ENCODE data around the gene CFAP251. TPM values are rescaled to one million over a fixed set of nuclear protein-coding genes. Genes with fewer than 3 reads are reported as not detected.

CFAP251 gene
- total and polyA plus RNA-seq, 2 of the 8 experiments (the other 6 are each of a cell fraction or from before 2014, with no cell fraction given), result 1.8 to 2.9 TPM

DNA sequence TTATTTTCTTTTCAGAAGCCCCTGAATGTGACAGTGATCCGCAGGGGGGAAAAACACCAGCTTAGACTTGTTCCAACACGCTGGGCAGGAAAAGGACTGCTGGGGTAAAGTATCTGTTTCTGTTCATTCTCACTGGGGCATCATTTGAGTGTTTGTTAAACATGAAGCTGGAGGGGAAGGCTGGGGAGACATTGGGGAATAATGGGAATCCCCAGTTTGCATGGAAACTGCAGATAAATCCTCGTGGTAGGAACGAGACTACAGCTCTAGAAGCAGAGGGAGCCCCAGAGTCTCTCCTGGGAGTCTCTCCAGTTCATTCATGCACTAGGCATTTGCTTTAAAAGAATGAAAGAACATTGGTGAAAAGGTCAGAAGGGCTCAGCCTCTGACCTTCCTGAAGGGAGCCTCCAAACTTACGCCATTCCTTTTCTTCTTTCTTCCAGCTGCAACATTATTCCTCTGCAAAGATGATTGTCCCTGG lies 2.5 kb upstream of the CFAP251 start:
- H4K8ac ChIP-seq (ENCODE audit: extremely low read depth, insufficient read depth, low read length), result no peak overlapping the region
- TF ChIP-seq GABPA (IDR thresholded peaks at IDR 0.05; ENCODE audit: borderline replicate concordance, insufficient read depth, low read length) (no peak), POU5F1 (IDR thresholded peaks at IDR 0.05; ENCODE audit: low read depth, low read length) (no peak), BACH1 (IDR thresholded peaks at IDR 0.05; ENCODE audit: low read length) (no peak), JUN (IDR thresholded peaks at IDR 0.05; ENCODE audit: low read depth, low read length) (no peak)
- TF ChIP-seq, protein P1, sequence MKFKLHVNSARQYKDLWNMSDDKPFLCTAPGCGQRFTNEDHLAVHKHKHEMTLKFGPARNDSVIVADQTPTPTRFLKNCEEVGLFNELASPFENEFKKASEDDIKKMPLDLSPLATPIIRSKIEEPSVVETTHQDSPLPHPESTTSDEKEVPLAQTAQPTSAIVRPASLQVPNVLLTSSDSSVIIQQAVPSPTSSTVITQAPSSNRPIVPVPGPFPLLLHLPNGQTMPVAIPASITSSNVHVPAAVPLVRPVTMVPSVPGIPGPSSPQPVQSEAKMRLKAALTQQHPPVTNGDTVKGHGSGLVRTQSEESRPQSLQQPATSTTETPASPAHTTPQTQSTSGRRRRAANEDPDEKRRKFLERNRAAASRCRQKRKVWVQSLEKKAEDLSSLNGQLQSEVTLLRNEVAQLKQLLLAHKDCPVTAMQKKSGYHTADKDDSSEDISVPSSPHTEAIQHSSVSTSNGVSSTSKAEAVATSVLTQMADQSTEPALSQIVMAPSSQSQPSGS (IDR thresholded peaks at IDR 0.05; ENCODE audit: low read length), result no peak

More for the DNA sequence above, 2.5 kb upstream of the CFAP251 start:
- Histone ChIP-seq H3K79me2 (ENCODE audit: control insufficient read depth in 1 of 2, insufficient read depth in 2 of 2, low read length in 2 of 2) (no peaks in the 10 kb centered on the region), H3K23me2 (ENCODE audit: low read depth, low read length) (peaks cover 4% of the 10 kb centered on the region; the same call in 1 of the 2 replicates), H2BK5ac (ENCODE audit: low read depth, low read length) (no peak overlapping the region), H2AFZ (ENCODE audit: low read length) (no peak overlapping the region), H3K18ac (ENCODE audit: extremely low read depth, low read length) (no peak overlapping the region), H2BK20ac (ENCODE audit: low read length) (no peak overlapping the region), H3K4me3 (ENCODE audit: extremely low read depth in 1 of 4, insufficient read depth in 2 of 4, low read depth in 3 of 4, low read length in 4 of 4) (no peak overlapping the region), H4K5ac (ENCODE audit: insufficient read length, low read depth, low read length) (no peak overlapping the region), H2BK15ac (ENCODE audit: low read length) (no peak overlapping the region), H2BK12ac (ENCODE audit: low read depth, low read length) (no peak overlapping the region), H3K14ac (ENCODE audit: insufficient read length) (no peak overlapping the region), H3K4me2 (ENCODE audit: insufficient read depth in 1 of 2, low read depth in 2 of 2, low read length in 2 of 2) (no peak overlapping the region), H3K27ac (ENCODE audit: low read depth, low read length) (no peak overlapping the region), H3K4me1 (replicated peaks in 1 of 4; ENCODE audit: control insufficient read depth in 3 of 4, insufficient read depth in 4 of 4, low read length in 3 of 4) (peaks cover 0 to 7% (median 2%) of the 10 kb centered on the region in 4 experiments; a peak in 4 of 7 replicates), H3K36me3 (ENCODE audit: control insufficient read depth in 2 of 4, insufficient read depth in 4 of 4, low read length in 3 of 4) (peaks cover 0 to 13% (median 0%) of the 10 kb centered on the region in 4 experiments; a peak in 2 of 8 replicates), H3K79me1 (ENCODE audit: low read depth, low read length) (no peaks in the 10 kb centered on the region), H3K23ac (ENCODE audit: insufficient read length) (no peak overlapping the region), H3K27me3 (replicated peaks in 1 of 4; ENCODE audit: control insufficient read depth in 3 of 4, extremely low read depth in 1 of 4, insufficient read depth in 3 of 4, low read length in 3 of 4) (no peaks in the 10 kb centered on the region), H3K56ac (replicated peaks; ENCODE audit: insufficient read length, low read depth, low read length) (no peak overlapping the region), H2AK5ac (ENCODE audit: low read depth, low read length) (no peak overlapping the region), H4K91ac (replicated peaks; ENCODE audit: insufficient read length, low read length) (no peak overlapping the region), H4K20me1 (replicated peaks in 1 of 2; ENCODE audit: control insufficient read depth in 1 of 2, insufficient read depth in 2 of 2, low read length in 2 of 2) (no peaks in the 10 kb centered on the region), H3K4ac (replicated peaks; ENCODE audit: insufficient read length, low read depth, low read length) (no peak overlapping the region), H3K9me3 (ENCODE audit: insufficient read depth in 2 of 2, low read depth in 1 of 2, low read length in 1 of 2) (no peaks in the 10 kb centered on the region), H3K9ac (replicated peaks in 1 of 4; ENCODE audit: extremely low read depth in 1 of 4, low read depth in 3 of 4, low read length in 3 of 4) (no peak overlapping the region; a peak in 1 of 7 replicates), H2BK120ac (replicated peaks; ENCODE audit: low read depth, low read length) (no peak overlapping the region)
- FAIRE-seq, result no peak
- POLR2A ChIA-PET (ENCODE audit: partially characterized antibody), result interaction anchor here (0.6 to 1.0 kb wide), 4 partner anchors 9 to 1623 kb away, joined by 3 to 4 read pairs (median 3); no protein-coding TSS in a partner anchor
- 78% methylated on average over 5 of the region's 5 CpGs; no CpG with 5 or more reads in 1 of the 2 experiments for WGBS, 2 experiments (ENCODE audit: extremely low coverage in 1 of 2, insufficient coverage in 1 of 2, insufficient read length in 1 of 2, insufficient replicate concordance in 2 of 2, low coverage in 1 of 2, low lambda C conversion rate in 2 of 2, missing lambda C conversion rate in 1 of 2)
- no peak for DNase-seq (ENCODE audit: low read depth in 1 of 2, low spot score in 2 of 2)
- CTCF ChIA-PET (ENCODE audit: partially characterized antibody), result interaction anchor here (0.9 to 3.4 kb wide), 7 partner anchors 21 to 147 kb away, joined by 3 to 13 read pairs (median 3); partner anchors contain the start of gene RHOF

All from H1 (cell line).